ENCODE measurements around the gene MYL9. TPM values are rescaled to one million over a fixed set of nuclear protein-coding genes. Genes with fewer than 3 reads are reported as not detected.

Gene MYL9
- total and polyA plus RNA-seq, 2 donors (not counting 1 experiment from before 2014, with no cell fraction given) = 0.78 to 3.5 TPM

DNA sequence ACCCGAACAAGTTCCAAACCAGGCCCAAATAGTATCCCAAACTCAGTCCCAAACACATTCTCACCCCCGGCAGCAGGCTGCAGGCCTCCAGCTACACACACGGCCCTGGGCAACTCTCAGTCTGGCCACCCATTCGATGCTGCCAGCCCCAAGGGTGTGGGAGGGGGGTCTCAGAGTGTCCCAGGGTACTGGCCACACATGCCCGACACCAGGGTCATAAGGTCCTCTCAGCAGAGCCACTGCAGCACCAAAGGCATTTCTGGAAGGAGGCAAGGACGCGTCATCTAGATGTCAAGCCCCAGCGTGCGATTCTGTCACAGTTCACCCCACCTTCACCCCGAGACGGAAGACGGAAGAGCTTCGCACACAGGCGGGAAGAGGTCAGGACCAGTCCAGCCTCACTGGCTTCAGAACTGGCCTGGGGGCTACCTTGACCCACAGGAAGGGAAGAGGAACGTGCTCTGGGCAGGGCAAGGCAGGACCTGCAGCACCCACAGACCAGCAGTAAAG is 9.5 kb downstream of the MYL9 start:
- Histone ChIP-seq H3K27me3 (replicated peaks in 1 of 4; ENCODE audit: control extremely low read depth in 1 of 4, control insufficient read depth in 3 of 4, insufficient read depth in 4 of 4, low read length in 3 of 4) (no peaks in the 10 kb centered on the region), H4K20me1 (ENCODE audit: control insufficient read depth, insufficient read depth, low read length, poor library complexity, severe bottlenecking) (no peaks in the 10 kb centered on the region), H3K36me3 (replicated peaks in 1 of 2; ENCODE audit: control extremely low read depth in 1 of 2, control insufficient read depth in 1 of 2, extremely low read depth in 1 of 2, insufficient read depth in 2 of 2, low read length in 1 of 2) (no peaks in the 10 kb centered on the region), H3K9me3 (ENCODE audit: control extremely low read depth in 1 of 3, control insufficient read depth in 2 of 3, insufficient read depth in 1 of 3, low read length in 2 of 3) (no peaks in the 10 kb centered on the region), H3K4me2 (replicated peaks; ENCODE audit: low read depth, low read length, poor library complexity, severe bottlenecking) (no peak overlapping the region), H3K27ac (ENCODE audit: low read length in 2 of 2) (no peak overlapping the region), H3K9ac (ENCODE audit: low read length) (no peak overlapping the region), H3K4me3 (ENCODE audit: control extremely low read depth in 1 of 5, extremely low read depth in 1 of 5, insufficient read depth in 1 of 5, low read depth in 2 of 5, low read length in 4 of 5) (no peak overlapping the region), H3K4me1 (ENCODE audit: control insufficient read depth in 2 of 2, insufficient read depth in 2 of 2, low read length in 2 of 2) (peaks cover 0 to under 1% of the 10 kb centered on the region in 2 donors), H2AFZ (ENCODE audit: insufficient read depth, low read depth, low read length, poor library complexity, severe bottlenecking) (no peak overlapping the region), H3K79me2 (ENCODE audit: control insufficient read depth, insufficient read depth, low read length) (no peaks in the 10 kb centered on the region)
- 87% methylated on average over 11 of the region's 15 CpGs for WGBS (ENCODE audit: insufficient coverage)
- no peaks in the 10 kb centered on the region for H3K27me3 Mint-ChIP-seq
- TF ChIP-seq, protein P1, sequence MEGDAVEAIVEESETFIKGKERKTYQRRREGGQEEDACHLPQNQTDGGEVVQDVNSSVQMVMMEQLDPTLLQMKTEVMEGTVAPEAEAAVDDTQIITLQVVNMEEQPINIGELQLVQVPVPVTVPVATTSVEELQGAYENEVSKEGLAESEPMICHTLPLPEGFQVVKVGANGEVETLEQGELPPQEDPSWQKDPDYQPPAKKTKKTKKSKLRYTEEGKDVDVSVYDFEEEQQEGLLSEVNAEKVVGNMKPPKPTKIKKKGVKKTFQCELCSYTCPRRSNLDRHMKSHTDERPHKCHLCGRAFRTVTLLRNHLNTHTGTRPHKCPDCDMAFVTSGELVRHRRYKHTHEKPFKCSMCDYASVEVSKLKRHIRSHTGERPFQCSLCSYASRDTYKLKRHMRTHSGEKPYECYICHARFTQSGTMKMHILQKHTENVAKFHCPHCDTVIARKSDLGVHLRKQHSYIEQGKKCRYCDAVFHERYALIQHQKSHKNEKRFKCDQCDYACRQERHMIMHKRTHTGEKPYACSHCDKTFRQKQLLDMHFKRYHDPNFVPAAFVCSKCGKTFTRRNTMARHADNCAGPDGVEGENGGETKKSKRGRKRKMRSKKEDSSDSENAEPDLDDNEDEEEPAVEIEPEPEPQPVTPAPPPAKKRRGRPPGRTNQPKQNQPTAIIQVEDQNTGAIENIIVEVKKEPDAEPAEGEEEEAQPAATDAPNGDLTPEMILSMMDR (IDR thresholded peaks at IDR 0.05) = no peak
- TF ChIP-seq EZH2 (IDR thresholded peaks at IDR 0.05; ENCODE audit: borderline replicate concordance, insufficient read depth, low read depth, low read length, poor library complexity, severe bottlenecking) = no peak
- peaks cover 4% of the 10 kb centered on the region for H3K4me1 Mint-ChIP-seq
- ATAC-seq (ENCODE audit: low read depth) (no peak), DNase-seq (no peak)
- ChIA-PET CTCF (interaction anchor here (1.0 kb wide), 2 partner anchors 10 to 54 kb away, joined by 3 read pairs; no protein-coding TSS in a partner anchor), POLR2A (no interaction called here)
- intact Hi-C loops (cut with micrococcal nuclease) = no loop called here
- no peak overlapping the region for H3K27ac Mint-ChIP-seq
- no peak overlapping the region for H3K4me3 Mint-ChIP-seq
- H3K9me3 Mint-ChIP-seq (ENCODE audit: insufficient read depth) = no peaks in the 10 kb centered on the region

DNA sequence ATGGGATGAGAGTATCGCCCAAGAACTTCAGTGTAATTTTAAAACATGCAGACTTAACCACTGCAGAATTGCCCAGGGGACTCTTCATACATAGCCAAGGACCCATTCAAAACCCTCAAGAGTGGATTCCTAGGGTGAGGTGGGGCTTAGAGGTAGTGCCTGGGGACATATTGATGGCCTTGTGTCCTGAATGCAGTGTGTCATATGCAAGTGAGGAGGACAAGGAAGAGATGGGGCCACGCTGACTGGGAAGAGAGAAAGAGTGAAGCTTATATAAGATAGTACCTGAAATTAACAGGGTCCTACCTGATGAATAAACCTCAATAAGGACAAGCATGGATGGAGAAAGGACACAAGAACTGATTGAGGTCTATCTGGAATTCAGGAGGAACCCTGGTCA is 13.9 kb downstream of the MYL9 start:
- Histone ChIP-seq H3K36me3 (replicated peaks in 1 of 2; ENCODE audit: control extremely low read depth in 1 of 2, control insufficient read depth in 1 of 2, extremely low read depth in 1 of 2, insufficient read depth in 2 of 2, low read length in 1 of 2) (no peaks in the 10 kb centered on the region), H4K20me1 (ENCODE audit: control insufficient read depth, insufficient read depth, low read length, poor library complexity, severe bottlenecking) (no peaks in the 10 kb centered on the region), H3K9me3 (ENCODE audit: control extremely low read depth in 1 of 3, control insufficient read depth in 2 of 3, insufficient read depth in 1 of 3, low read length in 2 of 3) (no peaks in the 10 kb centered on the region), H2AFZ (ENCODE audit: insufficient read depth, low read depth, low read length, poor library complexity, severe bottlenecking) (no peak overlapping the region), H3K4me1 (ENCODE audit: control insufficient read depth in 2 of 2, insufficient read depth in 2 of 2, low read length in 2 of 2) (peaks cover 9 to 10% of the 10 kb centered on the region in 2 donors), H3K4me2 (replicated peaks; ENCODE audit: low read depth, low read length, poor library complexity, severe bottlenecking) (no peak overlapping the region), H3K79me2 (ENCODE audit: control insufficient read depth, insufficient read depth, low read length) (no peaks in the 10 kb centered on the region), H3K4me3 (ENCODE audit: control extremely low read depth in 1 of 5, extremely low read depth in 1 of 5, insufficient read depth in 1 of 5, low read depth in 2 of 5, low read length in 4 of 5) (no peak overlapping the region), H3K27ac (ENCODE audit: low read length in 2 of 2) (no peak overlapping the region), H3K27me3 (replicated peaks in 1 of 4; ENCODE audit: control extremely low read depth in 1 of 4, control insufficient read depth in 3 of 4, insufficient read depth in 4 of 4, low read length in 3 of 4) (no peaks in the 10 kb centered on the region), H3K9ac (ENCODE audit: low read length) (no peak overlapping the region)
- ATAC-seq (ENCODE audit: low read depth) (no peak), DNase-seq (no peak)
- POLR2A ChIA-PET = no interaction called here
- H3K4me1 Mint-ChIP-seq = peaks cover 13% of the 10 kb centered on the region
- no peaks in the 10 kb centered on the region for H3K27me3 Mint-ChIP-seq
- WGBS (ENCODE audit: insufficient coverage) = no CpG with 5 or more reads among the region's 2 CpGs
- no peak overlapping the region for H3K27ac Mint-ChIP-seq
- no peak for TF ChIP-seq EZH2 (IDR thresholded peaks at IDR 0.05; ENCODE audit: borderline replicate concordance, insufficient read depth, low read depth, low read length, poor library complexity, severe bottlenecking)
- TF ChIP-seq, protein P1 (IDR thresholded peaks at IDR 0.05) = no peak
- CTCF ChIA-PET = interaction anchor here (0.5 kb wide), 1 partner anchor 46 kb away, joined by 3 read pairs; no protein-coding TSS in a partner anchor
- no peaks in the 10 kb centered on the region for H3K9me3 Mint-ChIP-seq (ENCODE audit: insufficient read depth)
- intact Hi-C loops (cut with micrococcal nuclease) = no loop called here
- no peak overlapping the region for H3K4me3 Mint-ChIP-seq

Data from B cell (primary cell).